IPS-15b (cell line): Measurements from ENCODE around the gene GEMIN8.

Experiments
- H3K27me3 ChIP-seq: one replicate; pipeline ENCODE4 v1.6.1; 2013; ENCODE audit warnings: low read length; ENCODE audit not compliant: control insufficient read depth, insufficient read depth
- H3K36me3 ChIP-seq: one replicate; pipeline ENCODE4 v1.6.1; 2013; ENCODE audit warnings: low read length; ENCODE audit not compliant: control insufficient read depth, insufficient read depth
- H3K4me1 ChIP-seq: one replicate; pipeline ENCODE4 v1.6.1; 2013; ENCODE audit warnings: mild to moderate bottlenecking, low read length; ENCODE audit not compliant: control insufficient read depth, insufficient read depth
- H3K4me3 ChIP-seq: one replicate; pipeline ENCODE4 v1.5.1; 2013; ENCODE audit warnings: low read depth, low read length
- H3K9ac ChIP-seq: one replicate; pipeline ENCODE4 v1.6.1; 2013; ENCODE audit warnings: low read depth, mild to moderate bottlenecking, low read length
- H3K9me3 ChIP-seq: one replicate; pipeline ENCODE4 v1.6.1; 2013; ENCODE audit warnings: mild to moderate bottlenecking, low read length; ENCODE audit not compliant: control insufficient read depth, insufficient read depth

GEMIN8 gene

GRCh38 chrX:14014526-14014925 lies 15.2 kb downstream of the GEMIN8 start:
- Histone ChIP-seq H3K9ac (no peak overlapping the region), H3K36me3 (no peaks in the 10 kb centered on the region), H3K4me1 (no peaks in the 10 kb centered on the region), H3K9me3 (no peaks in the 10 kb centered on the region), H3K4me3 (no peak overlapping the region), H3K27me3 (no peaks in the 10 kb centered on the region)

GRCh38 chrX:14013054-14013453 lies 16.6 kb downstream of the GEMIN8 start:
- Histone ChIP-seq H3K27me3 (no peaks in the 10 kb centered on the region), H3K9ac (no peak overlapping the region), H3K4me1 (no peaks in the 10 kb centered on the region), H3K36me3 (peaks cover 4% of the 10 kb centered on the region), H3K4me3 (no peak overlapping the region), H3K9me3 (no peaks in the 10 kb centered on the region)

GRCh38 chrX:14010566-14010965 lies 19.1 kb downstream of the GEMIN8 start:
- H3K36me3 ChIP-seq, result peaks cover 4% of the 10 kb centered on the region
- H3K9ac ChIP-seq, result no peak overlapping the region
- no peaks in the 10 kb centered on the region for H3K27me3 ChIP-seq
- no peaks in the 10 kb centered on the region for H3K4me1 ChIP-seq
- H3K9me3 ChIP-seq, result no peaks in the 10 kb centered on the region
- H3K4me3 ChIP-seq, result no peak overlapping the region

GRCh38 chrX:14006540-14006939 lies 23.2 kb downstream of the GEMIN8 start:
- Histone ChIP-seq H3K4me3 (no peak overlapping the region), H3K27me3 (no peaks in the 10 kb centered on the region), H3K4me1 (no peaks in the 10 kb centered on the region), H3K9ac (no peak overlapping the region), H3K9me3 (no peaks in the 10 kb centered on the region), H3K36me3 (peaks cover 4% of the 10 kb centered on the region)

- H3K9ac ChIP-seq, result no peak overlapping the region
- no peak overlapping the region for H3K4me3 ChIP-seq
- no peaks in the 10 kb centered on the region for H3K9me3 ChIP-seq
- no peaks in the 10 kb centered on the region for H3K4me1 ChIP-seq
- H3K36me3 ChIP-seq, result peaks cover 2% of the 10 kb centered on the region
- no peaks in the 10 kb centered on the region for H3K27me3 ChIP-seq
These were observed 25.7 kb downstream of the GEMIN8 start for GRCh38 chrX:14003876-14004425.

GRCh38 chrX:14003028-14003427 lies 26.7 kb downstream of the GEMIN8 start:
- no peaks in the 10 kb centered on the region for H3K4me1 ChIP-seq
- H3K9ac ChIP-seq, result no peak overlapping the region
- H3K27me3 ChIP-seq, result no peaks in the 10 kb centered on the region
- no peaks in the 10 kb centered on the region for H3K9me3 ChIP-seq
- no peak overlapping the region for H3K4me3 ChIP-seq
- H3K36me3 ChIP-seq, result no peaks in the 10 kb centered on the region

- no peak overlapping the region for H3K9ac ChIP-seq
- H3K4me3 ChIP-seq, result no peak overlapping the region
- H3K9me3 ChIP-seq, result no peaks in the 10 kb centered on the region
- no peaks in the 10 kb centered on the region for H3K36me3 ChIP-seq
- H3K4me1 ChIP-seq, result no peaks in the 10 kb centered on the region
- H3K27me3 ChIP-seq, result no peaks in the 10 kb centered on the region
These were observed 33.0 kb downstream of the GEMIN8 start for GRCh38 chrX:13996650-13997049.

GRCh38 chrX:13994536-13995080 lies 35.1 kb downstream of the GEMIN8 start:
- no peaks in the 10 kb centered on the region for H3K4me1 ChIP-seq
- H3K36me3 ChIP-seq, result no peaks in the 10 kb centered on the region
- no peaks in the 10 kb centered on the region for H3K27me3 ChIP-seq
- no peak overlapping the region for H3K4me3 ChIP-seq
- H3K9me3 ChIP-seq, result no peaks in the 10 kb centered on the region
- no peak overlapping the region for H3K9ac ChIP-seq

- H3K4me1 ChIP-seq, result no peaks in the 10 kb centered on the region
- H3K4me3 ChIP-seq, result no peak overlapping the region
- H3K27me3 ChIP-seq, result no peaks in the 10 kb centered on the region
- no peak overlapping the region for H3K9ac ChIP-seq
- H3K36me3 ChIP-seq, result no peaks in the 10 kb centered on the region
- H3K9me3 ChIP-seq, result no peaks in the 10 kb centered on the region
These were observed 35.6 kb downstream of the GEMIN8 start for GRCh38 chrX:13994104-13994503.

GRCh38 chrX:13990126-13990800 lies 39.4 kb downstream of the GEMIN8 start:
- no peak overlapping the region for H3K9ac ChIP-seq
- H3K4me1 ChIP-seq, result no peaks in the 10 kb centered on the region
- H3K36me3 ChIP-seq, result no peaks in the 10 kb centered on the region
- no peak overlapping the region for H3K4me3 ChIP-seq
- H3K27me3 ChIP-seq, result no peaks in the 10 kb centered on the region
- no peaks in the 10 kb centered on the region for H3K9me3 ChIP-seq

GRCh38 chrX:13985697-13986435 lies 43.8 kb downstream of the GEMIN8 start:
- Histone ChIP-seq H3K9ac (no peak overlapping the region), H3K4me3 (no peak overlapping the region), H3K27me3 (no peaks in the 10 kb centered on the region), H3K4me1 (peaks cover 4% of the 10 kb centered on the region), H3K36me3 (no peaks in the 10 kb centered on the region), H3K9me3 (no peaks in the 10 kb centered on the region)

GRCh38 chrX:13983734-13984133 lies 46.0 kb downstream of the GEMIN8 start:
- Histone ChIP-seq H3K4me1 (peaks cover 4% of the 10 kb centered on the region), H3K4me3 (no peak overlapping the region), H3K27me3 (no peaks in the 10 kb centered on the region), H3K9ac (no peak overlapping the region), H3K36me3 (no peaks in the 10 kb centered on the region), H3K9me3 (no peaks in the 10 kb centered on the region)
